ENCODE measurements around the gene TMPRSS6. TPM values are rescaled to one million over a fixed set of nuclear protein-coding genes. Genes with fewer than 3 reads are reported as not detected.

Gene TMPRSS6
- total and polyA plus RNA-seq, 2 of the 8 experiments (the other 6 are each of a cell fraction or from before 2014, with no cell fraction given) = 0.02 TPM; not detected in 1

GRCh38 chr22:37021041-37021440 is 88.5 kb downstream of the TMPRSS6 start (continued):
- no peak for TF ChIP-seq CHD7 (IDR thresholded peaks at IDR 0.05; ENCODE audit: insufficient replicate concordance, low read length)
- TF ChIP-seq HDAC2 (IDR thresholded peaks at IDR 0.05; ENCODE audit: borderline replicate concordance in 1 of 2, low read depth in 2 of 2, low read length in 2 of 2) = no peak
- TF ChIP-seq CHD2 (IDR thresholded peaks at IDR 0.05; ENCODE audit: low read length) = no peak
- no peak for TF ChIP-seq NRF1 (IDR thresholded peaks at IDR 0.05; ENCODE audit: low read depth, low read length)
- no peak for TF ChIP-seq SUZ12 (IDR thresholded peaks at IDR 0.05; ENCODE audit: low read length)
